Measurements from ENCODE around the gene LINGO3. TPM values are rescaled to one million over a fixed set of nuclear protein-coding genes. Genes with fewer than 3 reads are reported as not detected.

LINGO3 gene
- total RNA-seq, 2 donors from 2014 or later, result not detected

- H3K4me3 ChIP-seq, result no peak overlapping the region
- TF ChIP-seq CTCF (IDR thresholded peaks at IDR 0.05), result no peak
- peaks cover 7% of the 10 kb centered on the region for H3K36me3 ChIP-seq
- DNase-seq (ENCODE audit: low spot score), result no peak
- no peaks in the 10 kb centered on the region for H3K9me3 ChIP-seq
- no peaks in the 10 kb centered on the region for H3K27me3 ChIP-seq
- H3K4me1 ChIP-seq, result no peaks in the 10 kb centered on the region
- H3K27ac ChIP-seq, result no peak overlapping the region
Measured at GRCh38 chr19:2341244-2341751, 33.3 kb upstream of the LINGO3 start.

- DNase-seq (ENCODE audit: low spot score), result no peak
- H3K27ac ChIP-seq, result no peak overlapping the region
- no peak overlapping the region for H3K4me3 ChIP-seq
- H3K9me3 ChIP-seq, result no peaks in the 10 kb centered on the region
- H3K36me3 ChIP-seq, result peaks cover 7% of the 10 kb centered on the region
- H3K27me3 ChIP-seq, result no peaks in the 10 kb centered on the region
- H3K4me1 ChIP-seq, result no peaks in the 10 kb centered on the region
- TF ChIP-seq CTCF (IDR thresholded peaks at IDR 0.05), result no peak
Measured at GRCh38 chr19:2340496-2341243, 32.7 kb upstream of the LINGO3 start.

- Histone ChIP-seq H3K4me3 (no peak overlapping the region), H3K36me3 (peaks cover 7% of the 10 kb centered on the region), H3K27ac (no peak overlapping the region), H3K4me1 (no peaks in the 10 kb centered on the region), H3K9me3 (no peaks in the 10 kb centered on the region), H3K27me3 (no peaks in the 10 kb centered on the region)
- no peak for DNase-seq (ENCODE audit: low spot score)
- TF ChIP-seq CTCF (IDR thresholded peaks at IDR 0.05), result no peak
Measured at GRCh38 chr19:2339644-2340310, 31.8 kb upstream of the LINGO3 start.

- no peak overlapping the region for H3K27ac ChIP-seq
- peaks cover 7% of the 10 kb centered on the region for H3K36me3 ChIP-seq
- no peak for DNase-seq (ENCODE audit: low spot score)
- no peaks in the 10 kb centered on the region for H3K27me3 ChIP-seq
- no peaks in the 10 kb centered on the region for H3K9me3 ChIP-seq
- H3K4me3 ChIP-seq, result no peak overlapping the region
- no peak for TF ChIP-seq CTCF (IDR thresholded peaks at IDR 0.05)
- peaks cover 0 to under 1% of the 10 kb centered on the region in 2 donors for H3K4me1 ChIP-seq
Measured at GRCh38 chr19:2338751-2339643, 31.0 kb upstream of the LINGO3 start.

GRCh38 chr19:2338055-2338615 lies 30.2 kb upstream of the LINGO3 start:
- Histone ChIP-seq H3K36me3 (peaks cover 7% of the 10 kb centered on the region), H3K27ac (no peak overlapping the region), H3K4me3 (no peak overlapping the region), H3K27me3 (no peaks in the 10 kb centered on the region), H3K4me1 (peaks cover 0 to 9% of the 10 kb centered on the region in 2 donors), H3K9me3 (no peaks in the 10 kb centered on the region)
- DNase-seq (ENCODE audit: low spot score), result no peak
- no peak for TF ChIP-seq CTCF (IDR thresholded peaks at IDR 0.05)
